ENCODE measurements around the gene EXOC1L.
"Not testable (repeated sequence)": the region's sequence is repeated elsewhere in the genome, so short reads cannot be mapped to it uniquely, and the experiment has no call there.

The EXOC1L gene

DNA sequence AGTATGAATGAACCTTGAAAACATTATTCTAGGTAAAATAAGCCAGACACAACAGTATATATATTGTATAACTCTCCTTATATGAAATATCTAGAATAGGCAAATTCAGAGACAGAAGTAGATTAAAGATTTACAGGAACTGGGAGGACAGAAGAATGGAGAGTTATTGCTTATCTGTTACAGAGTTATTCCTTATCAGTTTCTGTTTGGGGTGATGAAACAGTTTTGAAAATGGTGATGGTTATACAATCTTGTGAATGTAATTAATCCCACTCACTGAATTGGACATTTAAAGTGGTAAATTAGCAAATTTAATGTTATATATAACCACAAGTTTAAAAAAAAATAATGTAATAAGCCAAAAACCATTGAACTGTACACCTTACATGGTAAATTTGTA, 19.4 kb downstream of the EXOC1L start:
- no peak for DNase-seq

DNA sequence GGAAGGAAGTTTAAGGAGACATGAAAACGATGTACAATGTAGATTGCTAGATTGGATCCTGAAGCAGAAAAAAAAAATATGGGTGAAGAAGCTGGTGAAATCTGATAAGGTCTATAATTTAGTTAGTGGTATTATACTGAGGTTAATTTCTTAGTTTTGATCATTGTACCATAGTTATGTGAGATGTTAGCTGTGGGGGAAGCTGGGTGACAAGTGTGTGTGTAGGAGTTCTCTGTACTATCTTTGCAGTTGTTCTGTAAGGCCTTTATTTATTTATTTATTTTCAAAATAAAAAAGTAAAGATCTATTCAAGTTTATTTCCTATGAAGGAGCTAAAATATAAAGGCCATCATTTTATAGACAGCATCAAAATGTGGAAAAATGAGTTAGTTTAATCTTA, 21.4 kb downstream of the EXOC1L start:
- DNase-seq: no peak

DNA sequence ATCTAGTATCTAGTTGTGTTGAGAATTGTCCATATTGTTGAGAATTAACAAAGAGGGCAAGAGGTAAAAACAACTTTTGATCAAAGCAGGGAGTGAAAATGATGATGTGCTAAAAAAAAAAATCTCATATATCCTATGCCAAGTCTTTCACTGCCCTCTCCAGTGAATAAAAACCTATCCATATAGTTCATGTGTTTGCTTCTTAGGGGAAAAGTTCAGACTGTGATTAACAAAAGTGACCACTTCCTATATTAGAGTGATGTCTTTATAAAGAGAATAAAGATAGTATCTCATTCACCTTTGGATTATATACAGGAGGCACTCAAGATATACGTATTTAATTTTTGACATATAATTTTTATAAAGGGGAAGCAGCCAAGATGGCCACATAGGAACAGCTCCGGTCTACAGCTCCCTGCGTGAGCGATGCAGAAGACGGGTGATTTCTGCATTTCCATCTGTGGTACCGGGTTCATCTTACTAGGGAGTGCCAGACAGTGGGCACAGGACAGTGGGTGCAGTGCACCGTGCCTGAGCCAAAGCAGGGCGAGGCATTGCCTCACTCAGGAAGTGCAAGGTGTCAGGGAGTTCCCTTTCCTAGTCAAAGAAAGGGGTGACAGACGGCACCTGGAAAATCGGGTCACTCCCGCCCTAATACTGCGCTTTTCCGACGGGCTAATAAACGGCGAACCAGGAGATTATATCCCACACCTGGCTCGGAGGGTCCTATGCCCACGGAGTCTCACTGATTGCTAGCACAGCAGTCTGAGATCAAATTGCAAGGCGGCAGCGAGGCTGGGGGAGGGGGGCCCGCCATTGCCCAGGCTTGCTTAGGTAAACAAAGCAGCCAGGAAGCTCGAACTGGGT, 22.0 kb downstream of the EXOC1L start:
- not testable (repeated sequence) for DNase-seq

DNA sequence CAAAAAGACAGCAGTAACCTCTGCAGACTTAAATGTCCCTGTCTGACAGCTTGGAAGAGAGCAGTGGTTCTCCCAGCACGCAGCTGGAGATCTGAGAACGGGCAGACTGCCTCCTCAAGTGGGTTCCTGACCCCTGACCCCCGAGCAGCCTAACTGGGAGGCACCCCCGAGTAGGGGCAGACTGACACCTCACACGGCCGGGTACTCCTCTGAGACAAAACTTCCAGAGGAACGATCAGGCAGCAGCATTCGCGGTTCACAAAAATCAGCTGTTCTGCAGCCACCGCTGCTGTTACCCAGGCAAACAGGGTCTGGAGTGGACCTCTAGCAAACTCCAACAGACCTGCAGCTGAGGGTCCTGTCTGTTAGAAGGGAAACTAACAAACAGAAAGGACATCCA, 22.7 kb downstream of the EXOC1L start:
- not testable (repeated sequence) for DNase-seq

DNA sequence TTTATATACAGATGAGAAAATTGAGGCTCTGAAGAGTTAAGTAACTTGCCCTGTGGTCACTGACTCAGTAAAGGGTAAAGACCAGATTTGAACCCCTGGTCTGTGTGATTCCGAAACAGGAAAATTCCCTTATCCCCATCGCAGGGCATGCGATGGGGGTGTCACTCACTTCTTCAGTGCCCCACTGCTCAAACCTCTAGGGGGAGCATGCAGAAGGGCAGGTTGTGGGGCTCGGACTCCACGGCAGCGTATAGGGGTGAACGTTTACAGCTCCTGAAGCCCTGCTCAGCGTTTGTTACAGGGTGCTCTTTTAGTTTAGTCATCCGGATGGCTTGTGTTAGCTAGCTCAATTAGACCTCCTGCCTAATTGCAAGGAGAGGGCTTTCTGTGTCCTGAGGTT, 30.1 kb downstream of the EXOC1L start:
- DNase-seq: no peak

DNA sequence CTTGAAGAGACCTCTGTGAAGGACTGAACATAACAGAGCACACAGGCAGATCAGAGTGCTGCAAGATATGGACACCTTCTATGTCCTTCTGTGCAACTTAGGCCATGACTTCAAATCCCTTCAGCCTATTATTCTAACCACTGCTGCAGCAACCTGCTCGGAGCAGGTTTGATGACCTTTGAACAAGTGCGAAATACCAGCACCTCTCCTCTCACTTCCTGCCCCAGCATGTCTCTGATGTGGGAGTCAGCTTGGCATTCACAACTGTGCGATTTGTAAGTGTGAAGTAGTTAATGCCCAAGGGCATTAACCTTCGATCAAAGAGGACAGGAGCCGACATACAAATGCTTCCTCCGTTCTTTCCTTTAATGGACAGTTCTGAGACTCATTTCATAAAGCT, 32.3 kb downstream of the EXOC1L start:
- DNase-seq: no peak

DNA sequence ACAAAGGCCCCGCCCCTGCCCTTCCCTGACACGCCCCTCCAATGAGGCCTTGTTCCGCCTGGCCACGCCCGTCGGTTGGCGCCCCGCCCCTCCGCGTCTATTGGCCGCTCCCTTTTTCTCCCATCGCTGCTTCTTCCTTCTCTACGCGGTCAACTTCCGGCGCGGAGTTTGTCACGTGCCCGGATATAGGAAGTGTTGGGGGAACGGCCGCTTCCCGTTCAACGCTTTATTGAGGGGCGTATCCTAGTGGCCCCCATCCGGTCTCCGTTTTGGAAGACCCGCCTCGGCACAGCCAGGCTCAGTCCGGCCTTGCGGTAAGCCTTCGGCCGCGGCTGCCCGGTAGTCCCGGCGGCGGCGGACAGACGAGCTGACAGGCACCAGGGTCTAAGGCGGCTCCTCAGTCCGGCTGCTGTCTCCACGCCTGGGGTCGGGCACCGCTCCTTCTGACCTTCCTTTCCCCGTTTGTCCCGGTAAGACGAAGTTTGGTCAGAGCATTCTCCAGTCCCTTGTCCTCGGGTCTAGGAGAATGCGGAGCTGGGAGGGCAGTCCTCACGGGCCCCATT, 34.0 kb downstream of the EXOC1L start, which contains the start of gene EXOC1:
EXOC1 (plus strand) TSS at position 165 of the 563 bp plus-strand sequence. CDS start 4,676 bp downstream, outside the sequence.
- peak; percentile 97 for DNase-seq

DNA sequence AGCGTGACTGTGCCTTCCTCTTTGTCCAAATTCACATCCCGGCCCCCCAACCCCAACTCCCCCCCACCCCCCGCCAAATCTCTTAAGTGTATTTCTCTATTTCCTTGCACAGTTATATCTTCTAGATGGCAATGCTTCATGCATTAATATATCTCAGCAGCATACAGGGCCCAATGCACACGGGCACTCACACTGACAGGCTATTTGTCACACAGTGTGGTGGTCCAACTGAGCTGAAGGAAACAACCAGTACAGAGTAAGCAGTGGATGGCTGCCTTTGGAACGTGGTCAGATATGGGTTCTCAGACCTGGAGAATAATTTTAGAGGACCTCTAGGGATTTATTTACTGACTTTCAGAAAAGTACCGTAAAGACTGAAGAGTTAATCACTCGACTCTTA, 34.5 kb downstream of the EXOC1L start:
- no peak for DNase-seq

DNA sequence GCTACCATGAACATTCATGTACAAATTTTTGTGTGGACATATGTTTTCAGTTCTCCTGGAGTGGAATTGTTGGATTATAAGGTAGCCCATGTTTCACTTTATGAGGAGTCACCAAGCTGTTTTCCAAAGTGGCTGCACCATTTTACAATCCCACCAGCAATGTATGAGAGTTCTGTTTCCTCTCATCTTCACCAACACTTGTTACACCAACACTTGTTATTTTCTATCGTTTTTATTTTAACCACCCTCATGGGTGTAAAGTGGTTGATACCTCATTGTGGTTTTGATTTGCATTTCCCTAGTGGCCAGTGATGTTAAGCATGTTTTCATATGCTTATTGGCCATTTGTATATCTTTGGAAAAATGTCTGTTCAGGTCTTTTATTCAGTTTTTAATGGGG, 38.0 kb downstream of the EXOC1L start:
- no peak for DNase-seq

DNA sequence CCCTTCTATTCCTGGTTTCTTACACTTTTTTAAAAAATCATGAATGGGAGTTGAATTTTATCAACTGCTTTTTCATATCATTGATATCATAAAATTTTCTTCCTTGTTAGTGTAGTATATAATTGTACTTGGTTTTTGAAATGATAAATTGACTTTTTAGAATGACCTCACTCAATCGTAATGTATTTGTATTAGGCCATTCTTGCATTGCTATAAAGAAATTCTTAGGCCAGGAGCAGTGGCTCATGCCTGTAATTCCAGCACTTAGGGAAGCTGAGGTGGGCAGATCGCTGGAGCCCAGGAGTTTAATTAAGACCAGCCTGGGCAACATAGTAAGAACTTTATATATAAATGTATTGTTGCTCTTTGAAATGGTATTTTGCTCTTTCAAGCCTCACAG, 40.1 kb downstream of the EXOC1L start:
- DNase-seq: no peak

DNA sequence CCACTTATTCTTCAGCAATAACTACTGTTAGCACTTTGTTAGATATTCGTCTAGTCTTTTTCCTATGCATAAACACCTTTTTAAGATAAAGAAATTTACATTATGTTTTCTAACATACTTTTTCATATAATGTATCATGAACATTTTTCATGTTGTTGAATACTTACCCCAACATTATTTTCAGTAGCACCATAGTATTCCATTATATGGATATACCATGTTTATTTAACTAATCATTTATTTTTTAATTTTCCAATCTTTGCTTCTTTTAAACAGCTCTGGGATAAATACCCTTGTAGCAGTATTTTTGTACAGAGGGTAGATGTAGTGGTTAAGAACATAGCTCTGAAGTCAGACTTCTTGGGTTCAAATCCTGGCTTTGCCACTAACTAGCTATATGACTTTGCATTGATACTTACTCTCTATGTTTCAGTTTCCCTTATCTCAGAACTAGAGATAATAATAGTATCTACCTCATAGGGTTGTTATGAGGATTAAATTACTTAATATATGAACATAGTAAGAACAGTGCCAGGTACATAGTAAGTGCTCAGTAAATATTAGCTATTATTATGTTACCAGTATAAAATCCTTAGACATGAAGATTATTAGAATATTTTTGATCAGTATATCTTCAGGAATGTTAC, 45.1 kb downstream of the EXOC1L start:
- no peak for DNase-seq

DNA sequence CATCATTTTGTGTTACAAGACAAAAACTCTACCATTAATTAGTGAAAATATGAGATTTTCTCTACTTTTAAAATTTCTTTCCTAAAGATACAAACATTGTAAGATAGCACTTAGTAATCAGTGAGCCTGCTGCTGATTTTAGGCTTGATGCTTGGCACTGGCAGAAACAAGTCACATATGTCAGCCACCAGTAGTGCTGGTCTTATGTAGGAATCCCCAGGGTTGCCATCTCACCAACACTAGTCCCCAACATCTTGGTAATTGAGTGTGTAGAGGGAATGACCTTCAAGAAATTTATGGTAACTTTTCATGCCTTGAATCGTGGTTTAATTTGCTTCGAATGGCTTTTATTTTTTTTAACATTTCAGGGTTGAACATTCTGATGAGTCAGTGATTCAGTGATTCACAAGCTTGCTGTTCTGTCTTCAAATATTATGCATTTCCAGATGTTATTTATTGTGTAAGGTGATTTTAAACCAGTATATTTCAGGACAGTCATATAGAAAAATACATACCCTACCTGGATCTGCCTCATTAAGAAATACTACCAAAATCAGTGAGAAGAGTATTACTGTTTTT, 45.7 kb downstream of the EXOC1L start:
- no peak for DNase-seq

DNA sequence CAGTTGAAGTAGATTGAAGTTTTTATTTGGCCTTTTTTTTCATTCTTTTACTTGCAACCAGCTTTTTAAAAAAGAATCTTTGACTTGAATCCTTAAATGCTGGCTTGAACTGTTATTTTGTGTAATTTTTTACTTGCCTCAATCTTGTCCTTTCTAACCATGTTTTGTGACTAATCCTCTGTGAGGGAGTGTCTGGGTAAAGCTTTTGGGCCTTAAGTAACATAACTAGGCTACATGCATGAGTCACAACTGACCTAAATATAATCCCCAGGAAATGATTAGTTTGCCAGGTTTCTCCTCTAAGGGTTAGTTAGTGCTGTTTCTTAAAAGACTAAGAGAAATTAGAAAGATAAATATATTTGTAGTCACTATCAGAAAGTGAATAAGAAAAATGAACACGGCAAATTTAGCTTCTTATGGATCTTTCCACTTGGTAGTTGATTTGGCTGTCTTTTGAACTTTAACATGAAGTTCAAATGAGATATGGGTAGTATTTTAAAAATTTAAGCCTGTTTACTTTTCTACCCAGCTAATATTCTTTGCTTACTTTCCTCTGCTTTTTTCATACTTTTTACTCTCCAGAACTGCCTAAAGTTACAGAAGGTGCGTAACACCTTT, 46.8 kb downstream of the EXOC1L start:
- DNase-seq: no peak

DNA sequence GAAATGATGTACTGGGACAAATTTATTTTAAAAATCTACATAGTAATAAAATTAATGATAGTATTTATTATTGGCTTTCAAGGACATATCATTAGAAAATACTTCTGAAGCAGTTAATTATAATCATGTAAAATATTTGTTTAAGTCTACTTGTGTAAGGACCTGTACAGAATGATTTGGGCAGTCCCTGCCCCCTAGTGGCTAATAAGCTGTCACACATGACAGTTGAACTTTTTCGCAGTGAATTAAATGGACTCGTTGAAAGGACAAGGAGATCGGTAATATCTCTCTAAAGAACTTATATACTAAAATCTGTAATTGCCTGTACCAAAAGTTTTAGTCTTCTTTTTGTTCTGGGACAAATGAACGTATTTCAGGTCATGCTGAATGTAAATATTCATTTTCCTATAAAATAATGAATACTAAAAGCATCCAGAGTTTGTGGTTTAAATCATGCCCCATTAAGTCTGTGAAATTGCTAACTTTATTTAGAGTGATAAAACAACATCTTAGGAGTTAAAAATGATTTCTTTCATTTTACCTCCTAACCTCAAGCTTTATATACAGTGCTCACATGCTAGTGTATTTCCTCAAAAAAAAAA, 47.5 kb downstream of the EXOC1L start:
- peak; percentile 2 for DNase-seq

DNA sequence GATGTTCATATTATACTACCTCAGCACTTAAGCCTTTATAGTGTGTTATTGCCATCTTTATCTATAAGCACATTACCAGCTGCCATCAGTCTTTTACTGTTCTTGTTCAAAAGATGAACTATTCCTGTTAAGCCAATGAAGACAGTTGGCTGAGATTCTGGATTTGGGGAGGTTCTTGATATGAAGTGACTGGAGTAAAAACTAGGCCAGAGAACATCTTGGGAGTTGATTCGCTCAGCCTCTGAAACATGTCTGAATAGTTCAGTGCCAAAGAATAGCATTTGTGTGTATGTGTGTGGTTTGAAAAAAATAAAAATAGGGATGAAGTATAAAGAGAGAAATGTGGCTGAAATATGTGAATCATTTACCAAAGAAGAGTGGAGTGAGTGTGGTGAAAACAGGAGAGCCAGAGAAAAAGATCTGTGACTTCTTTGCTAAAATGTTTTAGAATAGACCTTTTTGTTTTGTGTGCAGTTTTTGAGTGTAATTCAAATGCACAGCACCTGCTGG, 49.0 kb downstream of the EXOC1L start:
- DNase-seq: no peak

DNA sequence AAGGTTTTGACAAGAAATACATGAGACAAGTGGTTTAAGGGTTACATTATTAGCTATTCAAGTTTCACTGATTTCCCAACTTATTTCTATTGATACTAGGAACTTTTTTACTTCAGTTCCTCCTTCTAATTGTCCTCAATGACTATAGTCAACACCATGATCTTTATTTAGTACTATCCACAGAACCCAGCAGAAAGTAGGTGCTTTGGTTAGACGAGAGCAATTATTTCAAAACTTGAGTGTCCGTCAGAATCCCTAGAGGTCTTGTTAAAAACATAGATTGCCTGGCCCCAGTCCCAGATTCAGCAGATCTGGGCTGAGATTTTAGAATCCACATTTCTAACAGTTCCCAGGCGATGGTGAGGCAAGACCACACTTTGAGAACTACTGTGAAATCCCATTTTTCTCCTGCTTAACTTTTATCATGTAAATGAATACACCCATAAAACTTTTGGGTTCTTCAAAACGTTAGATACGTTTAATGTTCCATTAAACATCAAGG, 51.8 kb downstream of the EXOC1L start:
- no peak for DNase-seq

DNA sequence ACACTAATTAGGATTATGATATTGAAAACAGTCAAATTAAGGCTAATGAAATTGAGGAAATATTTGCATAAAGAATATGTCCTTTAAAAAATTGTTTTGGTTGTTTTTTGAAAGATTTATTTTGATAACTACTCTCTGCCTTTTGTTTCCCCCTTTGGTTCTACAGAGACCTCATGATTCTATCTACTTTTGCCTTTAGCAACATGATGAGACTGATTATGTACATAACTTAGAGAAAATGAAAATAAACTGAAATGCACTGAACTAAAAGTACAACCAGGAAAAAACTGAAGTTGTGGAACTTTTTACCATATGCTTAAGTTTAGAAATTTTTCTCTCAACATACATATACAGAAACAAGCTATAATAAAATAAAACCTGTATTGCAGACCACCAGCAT, 55.2 kb downstream of the EXOC1L start:
- no peak for DNase-seq

DNA sequence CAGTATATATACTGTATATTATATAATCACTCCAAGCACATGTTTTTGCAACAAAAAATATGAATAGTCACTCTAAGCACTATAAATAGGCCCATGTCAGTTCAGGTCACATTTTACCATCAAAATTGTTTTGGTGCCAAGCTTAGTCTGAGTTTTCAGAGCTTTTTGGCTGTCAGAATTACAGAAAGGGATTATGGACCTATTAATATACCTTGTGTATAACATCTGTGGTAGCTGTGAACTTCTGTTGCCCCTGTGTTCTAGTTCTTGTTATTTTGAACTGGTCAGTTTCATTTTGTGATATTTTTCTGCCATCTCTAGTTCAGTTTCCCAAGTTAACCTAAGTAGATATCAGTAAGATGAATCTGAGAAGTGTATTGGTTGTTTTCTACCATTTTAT, 56.8 kb downstream of the EXOC1L start:
- no peak for DNase-seq

DNA sequence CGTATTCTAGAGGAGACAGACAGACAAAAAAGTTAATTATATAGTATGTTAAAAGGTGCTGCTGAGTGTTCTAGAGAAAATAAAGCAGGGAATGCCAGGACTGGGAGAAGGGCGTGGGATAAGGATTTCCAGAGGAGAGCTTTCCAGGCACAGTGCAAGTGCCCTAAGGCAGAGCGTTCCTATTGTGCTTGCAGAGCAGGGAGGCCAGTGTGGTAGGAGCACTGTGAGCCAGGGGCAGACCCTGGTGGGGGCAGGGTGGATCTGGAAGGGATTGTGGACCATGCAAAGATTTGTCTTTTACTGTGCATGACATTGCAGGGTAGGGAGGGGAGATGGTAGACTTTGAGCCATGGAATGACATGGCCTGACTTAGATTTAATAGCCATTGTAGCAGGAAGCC, 59.6 kb downstream of the EXOC1L start:
- no peak for DNase-seq

DNA sequence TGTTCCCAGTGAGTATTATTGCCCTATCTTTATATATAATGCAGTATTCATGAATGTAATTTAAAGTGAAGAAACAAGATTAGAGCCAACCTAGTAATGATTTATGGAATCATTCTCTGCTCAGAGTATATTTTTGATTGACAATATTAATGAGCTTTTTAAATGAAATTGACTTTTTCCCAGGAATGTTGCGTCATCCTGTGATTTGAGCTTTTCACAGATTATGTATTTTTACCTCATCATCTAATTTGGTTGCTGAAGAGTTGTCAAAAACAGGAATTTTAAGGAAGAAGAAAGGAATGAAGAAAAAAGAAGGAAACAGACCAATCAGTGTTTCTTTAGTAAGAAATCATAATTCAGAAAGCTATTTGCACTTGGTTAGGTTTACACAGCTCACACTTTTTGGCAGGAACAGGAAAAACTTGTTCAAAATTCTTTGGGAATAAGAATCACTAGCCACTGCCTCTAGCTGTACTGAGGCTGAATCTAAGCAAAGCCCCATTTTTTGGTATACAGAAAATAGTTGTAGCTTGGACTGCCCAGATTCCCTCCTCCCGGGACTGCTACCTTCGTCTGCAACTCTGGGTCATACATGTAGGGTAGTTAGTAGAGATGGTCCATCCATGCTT, 61.2 kb downstream of the EXOC1L start:
- DNase-seq: no peak

DNA sequence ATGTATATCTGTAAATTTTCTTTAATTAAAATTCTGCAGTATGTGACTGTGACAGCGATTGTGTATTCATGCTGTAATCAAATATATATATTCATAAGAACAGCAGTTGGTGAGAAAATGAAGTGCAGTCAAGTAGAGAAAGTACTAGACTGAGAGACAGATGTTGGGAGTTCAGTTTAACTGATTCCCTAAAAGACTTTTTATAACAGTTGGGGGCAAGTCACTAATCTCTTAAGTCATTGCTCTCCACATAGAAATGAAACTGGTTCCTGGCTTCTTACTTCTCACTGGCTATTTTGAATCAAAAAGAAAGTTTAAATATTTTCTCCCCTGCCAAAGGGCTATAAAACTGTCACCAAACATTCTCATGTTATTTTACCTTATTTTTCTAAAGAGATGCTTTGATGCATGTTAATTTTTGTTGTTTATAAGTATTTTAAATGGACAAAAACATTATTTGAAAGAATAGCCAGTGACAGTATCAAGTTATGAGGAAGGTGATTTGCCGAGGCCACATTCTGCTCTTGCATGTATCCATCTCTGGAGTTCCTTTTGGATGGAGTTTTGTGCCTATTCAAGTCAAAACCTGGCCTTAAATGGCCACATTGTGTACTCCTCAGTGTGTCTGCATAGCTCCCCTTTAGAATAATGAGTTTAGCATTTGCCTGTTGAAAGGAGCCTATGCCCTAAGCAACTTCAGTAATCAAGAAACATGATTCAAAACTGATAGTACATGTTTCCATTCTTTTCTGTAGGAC, 64.7 kb downstream of the EXOC1L start:
- no peak for DNase-seq
